ENCODE measurements around the gene SNX33. TPM values are rescaled to one million over a fixed set of nuclear protein-coding genes. Genes with fewer than 3 reads are reported as not detected.
"Not testable (repeated sequence)": the region's sequence is repeated elsewhere in the genome, so short reads cannot be mapped to it uniquely, and the experiment has no call there.

The SNX33 gene
- 0.05 TPM for polyA plus RNA-seq

- Mint-ChIP-seq H3K4me3 (peak within 1 kb of the TSS; percentile 79 to 92 (median 86)), H3K27ac (peak within 1 kb of the TSS; percentile 3 to 21 (median 15)), H3K4me1 (peaks cover 10 to 14% (median 12%) of the 10 kb centered on the region in 3 donors), H3K9me3 (no peaks in the 10 kb centered on the region), H3K36me3 (no peaks in the 10 kb centered on the region), H3K27me3 (peaks cover 11% of the 10 kb centered on the region)
Observed at GRCh38 chr15:75647370-75648155, at the start of gene SNX33. SNX33 (plus strand) TSS chr15:75647912; CDS start chr15:75649103, 1,191 bp downstream.

GRCh38 chr15:75598361-75598760, 49.4 kb upstream of the SNX33 start:
- Mint-ChIP-seq H3K27me3 (no peaks in the 10 kb centered on the region), H3K9me3 (no peaks in the 10 kb centered on the region), H3K4me1 (peaks cover 0 to 3% (median 0%) of the 10 kb centered on the region in 3 donors), H3K4me3 (no peak overlapping the region), H3K36me3 (peaks cover 3% of the 10 kb centered on the region), H3K27ac (no peak overlapping the region)

GRCh38 chr15:75599401-75599800, 48.3 kb upstream of the SNX33 start:
- H3K36me3 Mint-ChIP-seq = peaks cover 3% of the 10 kb centered on the region
- H3K27ac Mint-ChIP-seq = no peak overlapping the region
- no peaks in the 10 kb centered on the region for H3K27me3 Mint-ChIP-seq
- no peak overlapping the region for H3K4me3 Mint-ChIP-seq
- no peaks in the 10 kb centered on the region for H3K9me3 Mint-ChIP-seq
- peaks cover 0 to 3% (median 0%) of the 10 kb centered on the region in 3 donors for H3K4me1 Mint-ChIP-seq

GRCh38 chr15:75606026-75606425, 41.7 kb upstream of the SNX33 start:
- peak overlapping the region in 1 of 4 donors; percentile 43 for H3K4me3 Mint-ChIP-seq
- no peaks in the 10 kb centered on the region for H3K27me3 Mint-ChIP-seq
- H3K4me1 Mint-ChIP-seq = peaks cover 0 to 2% (median 2%) of the 10 kb centered on the region in 3 donors
- peaks cover 7% of the 10 kb centered on the region for H3K36me3 Mint-ChIP-seq
- H3K27ac Mint-ChIP-seq = no peak overlapping the region
- H3K9me3 Mint-ChIP-seq = no peaks in the 10 kb centered on the region

GRCh38 chr15:75606711-75607699, 40.7 kb upstream of the SNX33 start:
- peak overlapping the region in 2 of 3 donors; percentile 67 to 80 for H3K27ac Mint-ChIP-seq
- no peaks in the 10 kb centered on the region for H3K9me3 Mint-ChIP-seq
- peak overlapping the region in 1 of 4 donors; percentile 77 for H3K4me3 Mint-ChIP-seq
- H3K36me3 Mint-ChIP-seq = peaks cover 7% of the 10 kb centered on the region
- peaks cover 0 to 2% (median 2%) of the 10 kb centered on the region in 3 donors for H3K4me1 Mint-ChIP-seq
- H3K27me3 Mint-ChIP-seq = no peaks in the 10 kb centered on the region

GRCh38 chr15:75616766-75617165, 30.9 kb upstream of the SNX33 start:
- H3K36me3 Mint-ChIP-seq = peaks cover 12% of the 10 kb centered on the region
- H3K27me3 Mint-ChIP-seq = no peaks in the 10 kb centered on the region
- H3K4me1 Mint-ChIP-seq = peaks cover 0 to 6% (median 3%) of the 10 kb centered on the region in 3 donors
- H3K27ac Mint-ChIP-seq = no peak overlapping the region
- no peaks in the 10 kb centered on the region for H3K9me3 Mint-ChIP-seq
- peak overlapping the region in 1 of 4 donors; percentile 13 for H3K4me3 Mint-ChIP-seq

GRCh38 chr15:75620058-75620820, 27.5 kb upstream of the SNX33 start:
- H3K27ac Mint-ChIP-seq = peak overlapping the region in 1 of 3 donors; percentile 0
- H3K9me3 Mint-ChIP-seq = no peaks in the 10 kb centered on the region
- no peaks in the 10 kb centered on the region for H3K27me3 Mint-ChIP-seq
- peaks cover 9% of the 10 kb centered on the region for H3K36me3 Mint-ChIP-seq
- peaks cover 0 to 9% (median 5%) of the 10 kb centered on the region in 3 donors for H3K4me1 Mint-ChIP-seq
- H3K4me3 Mint-ChIP-seq = peak overlapping the region in 1 of 4 donors; percentile 29

- Mint-ChIP-seq H3K27me3 (no peaks in the 10 kb centered on the region), H3K4me1 (peaks cover 3 to 9% (median 8%) of the 10 kb centered on the region in 3 donors), H3K27ac (peak overlapping the region in 2 of 3 donors; percentile 0 to 80), H3K36me3 (peaks cover 9% of the 10 kb centered on the region), H3K9me3 (no peaks in the 10 kb centered on the region), H3K4me3 (peak overlapping the region in 1 of 4 donors; percentile 29)
Observed at GRCh38 chr15:75620841-75621391, 26.8 kb upstream of the SNX33 start.

- Mint-ChIP-seq H3K27me3 (no peaks in the 10 kb centered on the region), H3K4me1 (peaks cover 7 to 15% (median 11%) of the 10 kb centered on the region in 3 donors), H3K27ac (no peak overlapping the region), H3K36me3 (peaks cover 1% of the 10 kb centered on the region), H3K4me3 (peak overlapping the region in 2 of 4 donors; percentile 25 to 79), H3K9me3 (no peaks in the 10 kb centered on the region)
Observed at GRCh38 chr15:75622505-75622904, 25.2 kb upstream of the SNX33 start.

GRCh38 chr15:75625542-75626347, 22.0 kb upstream of the SNX33 start, which contains the start of gene SNUPN:
SNUPN (minus strand) TSS chr15:75625725; CDS start chr15:75621051, 4,674 bp downstream.
- Mint-ChIP-seq H3K27ac (peak within 1 kb of the TSS; percentile 98 to 100 (median 98)), H3K4me1 (peaks cover 7 to 14% (median 8%) of the 10 kb centered on the region in 3 donors), H3K27me3 (no peaks in the 10 kb centered on the region), H3K4me3 (peak within 1 kb of the TSS; percentile 89 to 97 (median 96)), H3K36me3 (peaks cover 1% of the 10 kb centered on the region), H3K9me3 (no peaks in the 10 kb centered on the region)

- H3K9me3 Mint-ChIP-seq = no peaks in the 10 kb centered on the region
- no peak overlapping the region for H3K4me3 Mint-ChIP-seq
- H3K27me3 Mint-ChIP-seq = no peaks in the 10 kb centered on the region
- no peak overlapping the region for H3K27ac Mint-ChIP-seq
- H3K36me3 Mint-ChIP-seq = no peaks in the 10 kb centered on the region
- H3K4me1 Mint-ChIP-seq = peaks cover under 1 to 4% (median 4%) of the 10 kb centered on the region in 3 donors
Observed at GRCh38 chr15:75631935-75632334, 15.8 kb upstream of the SNX33 start.

GRCh38 chr15:75633922-75634321, 13.8 kb upstream of the SNX33 start:
- H3K9me3 Mint-ChIP-seq, H3K27ac Mint-ChIP-seq, H3K27me3 Mint-ChIP-seq, H3K4me3 Mint-ChIP-seq, H3K36me3 Mint-ChIP-seq: not testable (repeated sequence)
- H3K4me1 Mint-ChIP-seq = peaks cover 15 to 21% (median 18%) of the 10 kb centered on the region in 3 donors

GRCh38 chr15:75636026-75636425, 11.7 kb upstream of the SNX33 start:
- H3K9me3 Mint-ChIP-seq = no peaks in the 10 kb centered on the region
- H3K4me3 Mint-ChIP-seq = peak overlapping the region in 1 of 4 donors; percentile 2
- H3K4me1 Mint-ChIP-seq = peaks cover 24 to 25% (median 24%) of the 10 kb centered on the region in 3 donors
- peaks cover 2% of the 10 kb centered on the region for H3K36me3 Mint-ChIP-seq
- no peaks in the 10 kb centered on the region for H3K27me3 Mint-ChIP-seq
- peak overlapping the region in 1 of 3 donors; percentile 50 for H3K27ac Mint-ChIP-seq

Data from IgD-negative memory B cell (primary cell).